Smooth muscle cell (in vitro differentiated cells): ENCODE results near the gene CHMP2A. TPM values are rescaled to one million over a fixed set of nuclear protein-coding genes. Genes with fewer than 3 reads are reported as not detected.

ENCODE experiments used
- DNase-seq: peaks from one replicate; lab custom pipeline; 2025; ENCODE audit not compliant: unreplicated experiment; lab: John Stamatoyannopoulos, UW
- H2AFZ ChIP-seq: fragments of 200-600 bp; sonication (generic); 2 replicates; pipeline ENCODE4 v1.6.0; 2016; ENCODE audit warnings: antibody characterized with exemption, low read depth, mild to moderate bottlenecking
- H3F3A ChIP-seq: fragments of 200-600 bp; sonication (generic); 2 replicates; pipeline ENCODE4 v1.6.0; 2017; ENCODE audit warnings: antibody characterized with exemption, low read depth
- H3K27ac ChIP-seq: fragments of 200-600 bp; sonication (generic); 2 replicates; pipeline ENCODE4 v1.5.1; 2016; ENCODE audit warnings: low read depth, mild to moderate bottlenecking
- H3K27me3 ChIP-seq: fragments of 200-600 bp; sonication (generic); 2 replicates; pipeline ENCODE4 v1.6.1; 2016; ENCODE audit warnings: low read depth, mild to moderate bottlenecking
- H3K36me3 ChIP-seq: fragments of 200-600 bp; sonication (generic); 2 replicates; pipeline ENCODE4 v1.5.1; 2016; ENCODE audit warnings: low read depth
- H3K4me1 ChIP-seq: fragments of 200-600 bp; sonication (generic); 2 replicates; pipeline ENCODE4 v1.5.1; 2016; ENCODE audit warnings: low read depth
- H3K4me2 ChIP-seq: fragments of 200-600 bp; sonication (generic); 2 replicates; pipeline ENCODE4 v1.6.0; 2016; ENCODE audit warnings: mild to moderate bottlenecking
- H3K4me3 ChIP-seq: fragments of 200-600 bp; sonication (generic); 2 replicates; pipeline ENCODE4 v1.5.1; 2016; ENCODE audit warnings: mild to moderate bottlenecking
- H3K79me2 ChIP-seq: fragments of 200-600 bp; sonication (generic); 2 replicates; pipeline ENCODE4 v1.6.0; 2016; ENCODE audit warnings: low read depth, mild to moderate bottlenecking
- H3K9ac ChIP-seq: fragments of 200-600 bp; sonication (generic); 2 replicates; pipeline ENCODE4 v1.6.0; 2016; ENCODE audit warnings: low read depth
- H3K9me3 ChIP-seq: fragments of 200-600 bp; sonication (generic); replicated peaks from 2 replicates; pipeline ENCODE4 v1.5.1; 2016; ENCODE audit warnings: low read depth
- H4K20me1 ChIP-seq: fragments of 200-600 bp; sonication (generic); 2 replicates; pipeline ENCODE4 v1.6.0; 2016; ENCODE audit warnings: low read depth
- WGBS: methylation state at CpG from one replicate; pipeline ENCODE4 v1.1.7; 2016; ENCODE audit warnings: low lambda C conversion rate; 5-methylcytosine and 5-hydroxymethylcytosine counted together
- polyA plus RNA-seq: library from polyadenylated mRNA; unstranded; fragments of >200 nt; fragmentation: Nextera tagmentation; extraction: Ambion mirVana; gene quantifications from 2 replicates; pipeline ENCODE4 v1.2.1, GENCODE V29; 2016
- total RNA-seq: library from RNA; depleted of rRNA; stranded (reverse); fragments of >200 nt; gene quantifications from 2 replicates; pipeline ENCODE4 v1.2.3, GENCODE V29; 2014
- TF ChIP-seq, protein P1 (sequence below): fragments of 200-600 bp; sonication (generic); IDR thresholded peaks from 2 replicates; pipeline ENCODE4 v1.5.1; 2017; ENCODE audit warnings: borderline replicate concordance, mild to moderate bottlenecking, antibody characterized with exemption; ENCODE audit not compliant: insufficient read depth, poor library complexity, severe bottlenecking

The CHMP2A gene
- total and polyA plus RNA-seq, 2 experiments from 2014 or later = 153 to 213 TPM

DNA sequence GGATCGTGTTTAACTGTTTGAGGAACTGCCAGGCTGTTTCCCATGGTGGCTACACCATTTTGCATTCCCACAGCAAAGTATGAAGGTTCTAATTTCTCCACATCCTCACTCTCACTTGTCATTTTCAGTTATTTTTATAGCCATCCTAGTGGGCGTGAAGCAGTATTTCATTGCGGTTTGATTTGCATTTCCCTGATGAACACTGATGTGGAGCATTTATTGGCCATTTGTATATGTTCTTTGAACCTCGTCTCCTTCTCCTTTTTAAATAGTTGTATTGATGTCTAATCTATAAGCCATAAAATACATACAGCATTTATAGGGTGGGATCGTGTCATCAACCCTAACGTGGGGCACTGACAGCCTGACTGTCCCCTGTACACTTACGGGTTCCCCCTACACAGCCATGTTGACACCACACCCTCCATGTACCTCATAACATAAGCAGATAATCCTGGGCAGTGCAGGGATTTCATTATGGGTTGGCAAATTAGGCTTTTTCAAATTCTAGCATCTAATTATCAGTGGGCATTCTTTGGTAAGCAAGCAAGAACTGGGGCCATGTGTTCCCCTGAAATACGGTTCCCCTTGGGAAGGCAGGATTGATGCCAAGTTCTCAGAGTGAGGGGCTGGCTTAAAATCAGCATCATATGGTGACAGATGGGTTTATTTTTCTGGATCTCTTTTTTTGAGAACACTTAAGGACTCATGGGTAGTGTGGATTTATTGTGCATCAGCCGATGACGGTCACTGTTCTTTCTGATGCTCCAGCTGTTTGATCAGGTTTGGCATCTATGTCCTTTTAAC, 23.7 kb downstream of the CHMP2A start:
- no peaks in the 10 kb centered on the region for H4K20me1 ChIP-seq
- no peaks in the 10 kb centered on the region for H3K4me1 ChIP-seq
- no peaks in the 10 kb centered on the region for H3K9me3 ChIP-seq
- no peaks in the 10 kb centered on the region for H3K36me3 ChIP-seq
- 85% methylated on average over 10 of the region's 10 CpGs for WGBS
- TF ChIP-seq, protein P1, sequence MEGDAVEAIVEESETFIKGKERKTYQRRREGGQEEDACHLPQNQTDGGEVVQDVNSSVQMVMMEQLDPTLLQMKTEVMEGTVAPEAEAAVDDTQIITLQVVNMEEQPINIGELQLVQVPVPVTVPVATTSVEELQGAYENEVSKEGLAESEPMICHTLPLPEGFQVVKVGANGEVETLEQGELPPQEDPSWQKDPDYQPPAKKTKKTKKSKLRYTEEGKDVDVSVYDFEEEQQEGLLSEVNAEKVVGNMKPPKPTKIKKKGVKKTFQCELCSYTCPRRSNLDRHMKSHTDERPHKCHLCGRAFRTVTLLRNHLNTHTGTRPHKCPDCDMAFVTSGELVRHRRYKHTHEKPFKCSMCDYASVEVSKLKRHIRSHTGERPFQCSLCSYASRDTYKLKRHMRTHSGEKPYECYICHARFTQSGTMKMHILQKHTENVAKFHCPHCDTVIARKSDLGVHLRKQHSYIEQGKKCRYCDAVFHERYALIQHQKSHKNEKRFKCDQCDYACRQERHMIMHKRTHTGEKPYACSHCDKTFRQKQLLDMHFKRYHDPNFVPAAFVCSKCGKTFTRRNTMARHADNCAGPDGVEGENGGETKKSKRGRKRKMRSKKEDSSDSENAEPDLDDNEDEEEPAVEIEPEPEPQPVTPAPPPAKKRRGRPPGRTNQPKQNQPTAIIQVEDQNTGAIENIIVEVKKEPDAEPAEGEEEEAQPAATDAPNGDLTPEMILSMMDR = no peak
- H3K79me2 ChIP-seq = no peaks in the 10 kb centered on the region
- DNase-seq = no peak
- H3K4me3 ChIP-seq = no peak overlapping the region
- H3K9ac ChIP-seq = no peak overlapping the region
- H3K4me2 ChIP-seq = no peak overlapping the region
- no peak overlapping the region for H2AFZ ChIP-seq
- no peak overlapping the region for H3K27ac ChIP-seq
- no peaks in the 10 kb centered on the region for H3K27me3 ChIP-seq
- H3F3A ChIP-seq = no peaks in the 10 kb centered on the region

DNA sequence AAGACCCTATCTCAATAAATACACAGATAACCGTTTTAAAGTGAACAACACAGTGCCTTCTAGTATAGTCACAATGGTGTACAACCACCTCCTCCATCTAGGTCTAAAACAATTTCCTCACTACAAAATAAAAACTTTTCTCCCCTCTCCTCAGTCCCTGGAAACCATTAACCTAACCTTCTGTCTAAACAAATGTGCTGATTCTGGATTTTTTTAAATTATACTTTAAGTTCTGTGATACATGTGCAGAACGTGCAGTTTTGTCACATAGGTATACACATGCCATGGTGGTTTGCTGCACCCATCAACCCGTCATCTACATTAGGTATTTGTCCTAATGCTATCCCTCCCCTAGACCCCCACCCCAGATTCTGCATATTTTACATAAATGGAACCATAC, 25.5 kb downstream of the CHMP2A start:
- no peaks in the 10 kb centered on the region for H3F3A ChIP-seq
- H4K20me1 ChIP-seq = no peaks in the 10 kb centered on the region
- TF ChIP-seq, protein P1 = no peak
- no peak overlapping the region for H3K4me2 ChIP-seq
- no peak overlapping the region for H3K27ac ChIP-seq
- DNase-seq = no peak
- H3K4me3 ChIP-seq = no peak overlapping the region
- H3K9ac ChIP-seq = no peak overlapping the region
- no peak overlapping the region for H2AFZ ChIP-seq
- no peaks in the 10 kb centered on the region for H3K9me3 ChIP-seq
- no peaks in the 10 kb centered on the region for H3K36me3 ChIP-seq
- WGBS = 83% methylated on average over 3 of the region's 3 CpGs
- no peaks in the 10 kb centered on the region for H3K27me3 ChIP-seq
- no peaks in the 10 kb centered on the region for H3K79me2 ChIP-seq
- H3K4me1 ChIP-seq = no peaks in the 10 kb centered on the region

- H3K4me2 ChIP-seq = no peak overlapping the region
- peaks cover 11% of the 10 kb centered on the region for H3K79me2 ChIP-seq
- no peak overlapping the region for H3K4me3 ChIP-seq
- H3K27me3 ChIP-seq = no peaks in the 10 kb centered on the region
- DNase-seq = no peak
- peaks cover 4% of the 10 kb centered on the region for H4K20me1 ChIP-seq
- H3F3A ChIP-seq = no peaks in the 10 kb centered on the region
- WGBS = 82% methylated on average over 3 of the region's 3 CpGs
- no peaks in the 10 kb centered on the region for H3K9me3 ChIP-seq
- no peak overlapping the region for H2AFZ ChIP-seq
- no peaks in the 10 kb centered on the region for H3K36me3 ChIP-seq
- TF ChIP-seq, protein P1 = no peak
- H3K27ac ChIP-seq = no peak overlapping the region
- H3K9ac ChIP-seq = no peak overlapping the region
- peaks cover 10% of the 10 kb centered on the region for H3K4me1 ChIP-seq
Observed at GRCh38 chr19:58522709-58523108, 32.2 kb downstream of the CHMP2A start.

DNA sequence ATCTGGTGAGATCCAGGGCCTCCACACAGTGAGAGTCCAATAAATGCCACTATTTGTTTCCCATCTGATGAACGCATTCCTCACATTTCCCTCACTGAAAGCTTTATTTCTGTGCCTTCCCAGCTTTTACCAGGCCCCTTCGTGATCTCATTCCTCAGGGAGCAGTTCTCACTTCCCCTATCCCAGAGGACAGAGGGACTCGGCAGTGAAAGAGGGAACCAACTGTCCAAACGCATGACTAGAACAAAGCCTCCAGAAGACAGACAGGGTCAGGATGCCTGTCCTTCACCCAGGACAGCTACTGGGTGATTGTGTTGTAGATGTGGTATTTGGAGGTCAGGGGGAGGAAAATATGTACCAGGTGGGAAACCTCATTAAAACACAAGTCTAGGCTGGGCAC, 33.3 kb downstream of the CHMP2A start:
- Histone ChIP-seq H3F3A (no peaks in the 10 kb centered on the region), H3K79me2 (peaks cover 22% of the 10 kb centered on the region), H3K4me2 (no peak overlapping the region), H3K9ac (no peak overlapping the region), H3K27ac (peak overlapping the region; percentile 56), H2AFZ (no peak overlapping the region), H3K36me3 (no peaks in the 10 kb centered on the region), H3K27me3 (no peaks in the 10 kb centered on the region), H3K9me3 (no peaks in the 10 kb centered on the region), H3K4me3 (no peak overlapping the region), H4K20me1 (peaks cover 4% of the 10 kb centered on the region), H3K4me1 (peaks cover 10% of the 10 kb centered on the region)
- TF ChIP-seq, protein P1 = no peak
- WGBS = 69% methylated on average over 4 of the region's 4 CpGs
- no peak for DNase-seq
